SIG-M5 treated with dmso at 0.1 percent for 504 hours (cell line): ENCODE results near the gene TLR3.
"Not testable (repeated sequence)": the region's sequence is repeated elsewhere in the genome, so short reads cannot be mapped to it uniquely, and the experiment has no call there.

ENCODE experiments used
- DNase-seq: peaks from one replicate; lab custom pipeline; 2025; ENCODE audit not compliant: unreplicated experiment; lab: John Stamatoyannopoulos, UW

TLR3 gene

DNA sequence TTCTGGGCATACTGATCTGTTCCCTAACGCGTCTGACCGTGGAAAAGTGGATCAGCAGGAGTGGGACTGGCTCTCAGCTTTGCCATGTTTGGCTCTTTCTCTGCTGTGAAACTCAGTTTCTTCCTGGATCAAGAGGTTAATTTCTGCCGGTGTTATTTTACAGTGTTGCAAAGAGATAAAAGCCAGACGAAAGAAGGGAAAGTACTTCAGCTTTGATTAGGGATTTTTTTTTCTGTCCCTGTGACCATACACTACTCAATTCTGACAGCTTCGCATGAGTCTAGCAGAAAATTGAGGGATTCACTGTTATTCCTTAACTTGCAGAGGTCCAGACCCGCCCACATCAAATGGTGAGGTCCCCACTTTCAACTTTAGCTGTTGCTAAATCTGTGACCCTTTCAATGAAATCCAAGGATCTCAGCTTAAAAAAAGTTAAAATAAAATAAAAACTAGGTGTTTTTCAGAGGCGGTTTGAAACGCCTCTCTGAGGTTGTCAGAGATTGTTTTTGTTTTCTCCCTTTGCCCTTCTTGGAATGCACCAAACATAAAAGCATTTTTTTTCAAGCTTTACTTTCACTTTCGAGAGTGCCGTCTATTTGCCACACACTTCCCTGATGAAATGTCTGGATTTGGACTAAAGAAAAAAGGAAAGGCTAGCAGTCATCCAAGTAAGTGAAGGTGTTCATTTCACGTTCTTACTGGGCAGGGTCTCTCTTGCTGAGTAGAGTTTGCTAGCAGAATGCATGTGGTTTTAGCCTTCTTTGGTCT lies at the start of gene TLR3:
Gene TLR3 (plus strand): TSS at position 576 of the 768 bp plus-strand sequence. CDS start 7,464 bp downstream, outside the sequence.
- no peak for DNase-seq

DNA sequence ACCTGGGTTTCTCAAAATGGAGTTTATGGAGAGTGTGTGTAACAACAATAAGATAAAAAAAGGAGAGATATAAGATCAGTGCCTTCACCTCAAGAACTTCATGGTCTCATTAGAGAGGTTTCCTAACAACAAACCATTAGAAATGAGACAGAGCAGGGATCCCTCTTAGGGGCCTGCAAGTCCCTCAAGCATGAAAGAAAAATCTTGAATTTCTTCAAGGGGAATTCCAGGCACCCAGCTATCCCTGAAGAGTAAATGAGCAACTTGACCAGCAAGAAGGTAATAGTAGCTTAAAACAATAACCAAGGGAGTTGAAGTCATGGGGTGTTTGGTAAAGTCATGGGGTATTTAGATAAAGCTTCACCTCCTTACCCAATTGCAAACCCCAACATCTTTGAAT lies 49.7 kb upstream of the TLR3 start:
- DNase-seq, result no peak

DNA sequence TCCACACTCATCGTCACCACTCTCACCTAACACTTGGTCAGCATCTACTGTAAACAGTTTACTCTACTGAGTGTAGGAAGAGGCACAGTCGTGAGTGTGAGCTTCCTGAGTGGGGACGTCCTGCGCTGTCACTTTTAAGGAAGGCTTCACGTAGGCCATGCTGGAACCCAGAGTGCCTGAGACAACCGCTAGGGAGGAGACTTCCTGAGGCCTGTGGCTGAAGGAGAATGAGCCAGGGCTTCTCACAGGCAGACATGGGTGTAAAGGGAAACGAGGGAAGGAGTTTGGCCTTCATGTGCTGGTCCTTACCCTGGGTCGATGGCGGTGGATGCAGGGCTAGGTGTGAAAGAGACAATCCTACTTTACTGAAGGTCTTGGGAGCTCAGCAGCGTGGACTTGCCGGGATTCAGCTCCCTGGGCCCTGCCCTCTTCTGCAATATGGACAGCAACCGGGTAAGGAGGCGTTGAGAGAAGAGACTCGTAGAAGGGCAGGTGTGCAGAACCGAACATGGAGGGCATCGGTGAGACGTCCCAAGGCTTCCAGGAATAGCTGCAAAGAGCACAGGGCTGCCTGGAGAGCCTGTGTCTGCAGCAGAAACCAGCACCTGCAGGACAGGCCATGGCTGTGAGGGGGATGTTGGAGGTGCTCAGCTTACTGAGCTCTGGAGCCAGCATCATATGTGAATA lies 48.7 kb upstream of the TLR3 start:
- DNase-seq, result no peak

DNA sequence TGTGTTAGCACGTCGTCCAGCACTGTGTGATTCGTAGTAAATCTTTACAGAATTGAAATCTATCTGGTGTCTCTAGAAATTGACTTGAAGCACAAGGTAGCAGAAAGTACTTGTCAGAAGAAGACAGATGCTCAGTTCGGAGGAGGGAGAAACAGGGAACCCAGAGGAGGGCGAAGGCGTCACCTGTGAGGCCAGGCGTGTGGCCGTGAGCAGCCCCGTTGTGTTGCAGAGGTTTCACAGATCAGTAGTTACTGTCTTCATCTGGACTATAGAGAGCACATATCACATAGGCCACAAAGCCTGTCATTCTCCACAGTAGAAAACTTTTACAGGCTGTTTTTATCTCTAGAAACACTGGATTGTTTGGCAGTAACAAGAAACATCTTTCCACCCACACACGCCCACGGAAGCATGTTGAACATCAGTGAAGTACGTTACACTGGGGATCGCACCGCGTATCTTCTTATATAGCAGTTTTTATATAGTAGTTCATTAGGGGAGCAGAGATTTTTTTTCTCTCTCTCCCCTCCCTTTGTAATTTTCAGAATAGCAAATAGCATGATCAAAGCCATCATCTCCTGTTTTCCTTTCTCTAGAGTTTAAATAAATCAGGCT lies 48.1 kb upstream of the TLR3 start:
- DNase-seq, result no peak

DNA sequence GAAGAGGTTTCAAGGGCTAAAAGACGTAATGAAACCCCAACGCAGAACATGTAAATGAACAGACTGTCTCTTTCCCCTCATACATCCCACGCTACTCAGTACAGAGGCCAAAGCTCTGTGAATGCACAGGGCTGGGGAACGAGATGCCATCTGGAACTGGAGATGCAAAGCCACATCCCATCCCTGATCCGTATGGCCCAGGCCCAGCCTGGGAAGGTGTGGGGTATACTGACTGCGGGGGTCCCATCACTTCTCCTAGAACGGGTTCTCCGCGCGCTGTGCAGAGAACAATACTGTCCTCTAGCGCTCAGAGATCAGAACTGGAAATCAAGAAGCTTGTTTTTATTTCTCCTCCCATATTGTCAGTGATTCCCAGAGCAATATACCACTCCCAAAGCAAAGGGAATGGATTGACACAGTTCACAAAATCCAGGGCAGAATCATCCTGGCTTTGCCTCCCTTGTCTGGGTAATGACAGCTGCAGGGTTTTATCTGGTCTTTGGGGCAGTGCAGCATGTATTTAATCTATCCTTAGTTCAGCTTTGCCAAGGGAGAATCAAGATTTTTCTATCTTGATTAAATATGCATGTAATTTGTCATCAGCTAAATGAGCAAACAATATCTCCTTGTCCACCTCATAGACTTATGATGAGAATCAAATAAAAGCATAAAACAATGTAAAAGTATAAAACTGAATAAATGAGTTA lies 47.3 kb upstream of the TLR3 start:
- no peak for DNase-seq

DNA sequence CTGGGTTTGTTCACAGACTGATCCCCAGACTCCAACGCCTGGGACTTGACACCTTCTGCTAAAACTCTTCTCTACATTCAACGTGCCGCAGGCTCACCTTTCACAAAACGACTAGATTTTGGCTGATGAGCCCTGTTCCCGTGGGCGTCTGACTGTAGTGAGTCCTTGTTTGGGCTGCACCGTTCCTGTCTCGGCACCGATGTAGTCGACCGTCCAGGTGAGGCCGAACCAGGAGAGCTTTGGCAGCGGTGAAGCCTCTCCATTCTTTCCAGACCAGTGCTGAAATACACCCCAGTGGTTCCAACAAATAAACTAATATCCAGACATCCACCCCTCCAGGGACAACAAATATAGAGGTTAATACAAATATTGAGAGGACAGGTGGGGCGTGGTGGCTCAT lies 45.0 kb upstream of the TLR3 start:
- no peak for DNase-seq

DNA sequence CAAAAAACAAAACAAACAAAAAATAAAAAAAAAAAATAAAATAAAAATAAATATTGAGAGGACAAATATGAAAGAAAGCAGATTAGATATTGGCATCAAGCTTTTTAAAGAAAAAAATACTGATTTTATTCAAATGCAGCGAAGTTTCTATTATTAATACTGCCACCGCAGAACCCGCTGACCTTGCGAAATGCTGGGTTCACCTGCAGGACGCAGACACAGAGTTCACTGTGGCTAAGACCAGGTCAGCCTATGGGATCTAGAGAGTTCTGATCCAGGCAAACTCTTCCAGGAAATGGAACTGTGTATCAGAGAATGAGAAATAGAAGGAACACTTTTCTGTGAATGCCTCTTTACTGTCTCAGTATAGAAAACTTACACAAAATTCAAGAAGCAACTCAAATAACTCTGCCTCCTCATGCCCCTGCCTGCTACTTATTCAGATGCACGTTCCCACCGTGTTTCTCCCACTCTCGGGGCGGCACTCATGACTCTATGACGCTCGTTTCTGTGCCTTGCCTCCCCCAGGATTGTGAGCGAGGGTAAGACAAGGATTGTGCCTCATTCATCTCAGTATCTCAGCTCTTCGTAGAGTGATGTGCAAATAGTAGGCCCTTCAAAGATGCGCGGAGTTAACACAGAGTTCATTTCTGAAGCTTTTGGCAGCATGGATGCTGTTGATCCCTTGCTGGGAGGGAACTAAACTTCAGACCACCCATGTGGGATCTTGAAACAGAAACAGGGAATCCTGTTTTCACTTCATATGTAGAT lies 44.1 kb upstream of the TLR3 start:
- no peak for DNase-seq

DNA sequence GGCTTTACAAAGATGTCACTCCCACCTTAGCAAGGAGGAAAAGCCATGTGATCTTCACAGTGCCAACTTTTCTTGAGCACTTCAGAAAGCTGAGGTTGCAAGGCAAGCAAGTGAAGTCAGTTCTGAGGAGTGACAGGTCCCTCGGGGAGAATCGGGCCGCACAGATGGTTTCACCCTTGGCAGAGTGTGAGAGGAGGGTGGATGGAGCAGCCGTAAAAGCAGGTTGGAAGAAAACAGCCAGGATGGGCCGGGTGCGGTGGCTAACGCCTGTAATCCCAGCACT lies 43.6 kb upstream of the TLR3 start:
- no peak for DNase-seq

DNA sequence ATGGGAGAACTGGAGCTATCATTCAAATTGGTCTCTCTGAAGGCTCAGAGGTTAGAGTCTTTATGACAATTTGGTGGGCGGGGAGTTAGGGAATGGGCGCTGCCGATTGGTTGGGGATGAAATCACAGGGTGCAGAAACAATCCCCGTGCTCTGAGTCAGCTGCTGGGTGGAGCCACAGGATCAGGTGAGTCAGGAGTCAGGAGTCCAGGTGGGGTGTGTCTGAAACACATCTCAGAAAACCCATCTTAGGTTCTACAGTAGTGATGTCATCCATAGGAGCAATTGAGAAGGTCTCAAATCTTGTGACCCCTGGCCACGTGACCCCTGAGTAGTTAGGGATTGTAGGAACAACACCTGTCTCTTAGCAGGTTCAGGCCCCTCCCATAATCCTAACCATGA lies 41.6 kb upstream of the TLR3 start:
- no peak for DNase-seq

DNA sequence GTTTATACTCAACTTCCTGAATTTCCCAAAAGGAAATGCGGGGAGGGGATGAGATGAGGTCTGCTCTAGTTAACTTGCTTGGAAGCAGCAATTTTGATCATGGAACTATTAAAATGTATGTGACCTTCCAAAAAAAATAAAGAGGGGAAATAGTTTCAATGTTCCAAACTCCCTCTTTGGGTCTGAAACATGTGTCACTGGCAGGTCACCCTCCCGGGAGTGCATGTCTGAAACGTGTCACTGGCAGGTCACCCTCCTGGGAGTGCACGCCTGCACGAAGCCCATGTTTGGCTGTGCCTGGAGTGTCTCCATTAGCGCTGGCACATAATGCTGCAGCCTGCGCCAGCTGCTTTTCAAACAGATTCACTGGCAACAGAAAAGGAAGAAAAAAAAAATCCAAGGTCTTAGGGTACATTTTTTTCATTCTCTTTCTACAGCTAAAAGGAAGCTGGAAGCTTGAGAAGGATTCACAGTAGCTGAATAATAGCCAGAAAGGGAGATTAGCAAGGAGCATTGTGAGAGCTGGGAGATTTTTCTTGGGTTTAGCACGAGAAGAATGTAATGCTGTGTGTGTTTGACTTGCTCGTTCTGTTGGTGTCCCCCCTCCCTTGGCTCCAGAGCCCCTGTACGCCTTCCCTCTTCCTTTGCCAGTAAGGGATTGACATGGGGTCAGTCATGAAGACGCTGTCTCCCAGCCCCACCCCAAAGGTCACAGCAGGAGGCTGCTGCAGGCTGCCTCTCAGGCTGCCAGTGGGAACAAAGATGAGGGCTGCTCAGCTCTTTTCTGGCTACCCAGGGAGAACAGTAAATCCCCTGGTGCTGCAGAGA lies 39.2 kb upstream of the TLR3 start:
- DNase-seq, result no peak

DNA sequence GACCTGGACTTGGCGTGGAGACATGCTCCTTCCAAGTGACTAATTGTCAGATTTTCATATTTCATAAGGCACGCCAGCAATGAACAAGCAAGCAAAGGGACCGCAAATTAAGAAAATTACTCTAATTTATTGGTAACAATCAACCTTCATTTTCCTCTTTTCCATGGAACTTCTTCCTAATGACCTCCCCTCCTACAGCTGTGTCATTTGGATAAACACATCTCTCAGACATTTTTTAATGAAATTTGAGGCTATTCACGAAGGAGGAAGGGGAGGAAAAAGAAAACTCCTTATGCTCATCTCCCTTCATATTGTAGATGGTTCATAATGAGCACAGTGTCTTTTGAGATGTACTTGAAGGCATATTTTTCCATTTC lies 38.6 kb upstream of the TLR3 start:
- no peak for DNase-seq

DNA sequence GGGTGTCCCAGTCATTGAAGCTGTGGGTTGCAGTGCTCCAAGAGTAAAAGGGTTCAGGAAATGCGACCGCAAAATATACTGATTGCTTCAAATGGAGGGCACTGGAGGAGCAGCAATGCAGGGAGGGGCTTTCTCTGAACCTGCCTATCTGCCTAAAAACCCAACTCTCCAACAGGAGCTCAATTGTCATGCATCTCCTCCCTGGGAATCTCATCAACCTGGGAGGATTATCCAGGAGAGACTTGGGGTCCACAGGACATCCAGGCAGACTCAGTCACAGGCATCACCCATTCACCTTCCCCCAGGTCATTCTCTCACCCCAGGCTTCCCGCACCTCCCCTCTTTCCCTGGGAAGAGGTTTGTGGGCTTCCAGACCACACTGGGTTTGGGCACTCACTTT lies 38.2 kb upstream of the TLR3 start:
- DNase-seq, result no peak

DNA sequence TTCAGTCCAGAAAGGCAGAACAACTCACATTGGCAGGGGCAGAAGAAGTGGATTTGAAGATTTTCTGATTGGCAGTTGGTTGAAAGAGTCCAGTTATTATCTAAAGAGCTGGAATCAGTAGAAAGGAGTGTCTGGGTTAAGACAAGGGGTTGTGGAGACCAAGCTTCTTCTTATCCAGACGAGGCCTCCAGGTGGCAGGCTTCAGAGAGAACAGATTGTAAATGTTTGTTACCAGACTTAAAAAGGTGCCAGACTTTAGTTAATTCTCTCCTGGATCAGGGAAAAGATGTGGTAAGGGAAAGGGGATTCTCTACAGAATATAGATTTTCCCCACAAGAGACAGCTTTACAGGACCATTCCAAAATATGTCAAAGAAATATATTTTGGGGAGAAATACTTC lies 36.7 kb upstream of the TLR3 start:
- DNase-seq, result no peak

DNA sequence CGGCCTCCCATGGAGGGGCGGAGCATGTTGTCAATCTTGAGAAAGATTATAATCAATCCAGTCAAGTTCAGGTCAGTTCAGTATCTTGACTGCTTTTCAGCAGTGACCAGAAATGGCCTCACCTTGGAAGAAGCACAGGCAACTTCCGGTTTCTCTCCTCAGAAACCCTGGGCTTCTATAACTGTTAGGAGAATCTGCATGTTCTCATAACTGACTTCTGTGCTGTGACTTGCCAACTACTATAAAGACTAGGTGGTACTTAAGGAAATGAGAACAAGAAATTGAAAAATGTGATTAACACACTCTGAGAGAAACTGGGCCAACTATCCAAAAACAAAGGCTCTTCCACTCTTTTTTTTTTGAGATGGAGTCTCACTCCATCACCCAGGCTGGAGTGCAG lies 35.9 kb upstream of the TLR3 start:
- no peak for DNase-seq

DNA sequence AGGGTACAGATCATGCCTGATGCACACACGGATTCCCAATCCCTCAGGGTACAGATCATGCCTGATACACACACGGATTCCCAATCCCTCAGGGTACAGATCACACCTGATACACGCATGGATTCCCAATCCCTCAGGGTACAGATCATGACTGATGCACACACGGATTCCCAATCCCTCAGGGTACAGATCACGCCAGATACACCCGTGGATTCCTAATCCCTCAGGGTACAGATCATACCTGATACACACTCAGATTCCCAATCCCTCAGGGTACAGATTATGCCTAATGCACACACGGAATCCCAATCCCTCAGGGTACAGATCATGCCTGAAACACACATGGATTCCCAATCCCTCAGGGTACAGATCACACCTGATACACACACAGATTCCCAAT lies 34.3 kb upstream of the TLR3 start:
- not testable (repeated sequence) for DNase-seq

DNA sequence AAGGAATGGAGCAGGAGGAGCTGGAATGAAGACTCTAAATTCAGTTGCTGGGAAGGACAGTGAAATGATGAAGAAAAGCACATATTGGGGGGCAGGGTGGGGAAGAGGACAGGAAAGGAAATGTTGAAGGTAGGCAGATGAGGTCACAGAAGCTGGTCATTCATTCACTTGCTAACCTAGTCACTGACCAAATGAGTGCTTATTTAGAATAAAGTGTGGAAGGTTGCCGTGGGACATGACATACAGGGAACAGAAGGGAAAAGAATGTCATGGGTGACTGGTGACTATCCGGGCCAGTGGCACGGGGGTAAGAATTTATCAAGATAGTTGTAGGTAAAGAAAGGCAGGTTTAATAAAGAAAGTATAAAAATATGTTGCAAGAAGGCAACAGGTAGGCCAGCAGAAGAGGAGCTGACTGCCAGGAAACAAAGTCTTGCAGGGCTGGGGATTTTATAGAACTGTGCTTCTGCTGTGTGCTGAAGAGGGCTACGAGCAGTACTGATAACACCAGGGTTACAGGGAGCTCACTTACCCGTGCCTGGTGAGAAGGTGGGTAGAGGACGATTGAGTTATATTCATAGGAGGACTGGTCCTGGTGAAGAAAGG lies 31.9 kb upstream of the TLR3 start:
- DNase-seq, result no peak

DNA sequence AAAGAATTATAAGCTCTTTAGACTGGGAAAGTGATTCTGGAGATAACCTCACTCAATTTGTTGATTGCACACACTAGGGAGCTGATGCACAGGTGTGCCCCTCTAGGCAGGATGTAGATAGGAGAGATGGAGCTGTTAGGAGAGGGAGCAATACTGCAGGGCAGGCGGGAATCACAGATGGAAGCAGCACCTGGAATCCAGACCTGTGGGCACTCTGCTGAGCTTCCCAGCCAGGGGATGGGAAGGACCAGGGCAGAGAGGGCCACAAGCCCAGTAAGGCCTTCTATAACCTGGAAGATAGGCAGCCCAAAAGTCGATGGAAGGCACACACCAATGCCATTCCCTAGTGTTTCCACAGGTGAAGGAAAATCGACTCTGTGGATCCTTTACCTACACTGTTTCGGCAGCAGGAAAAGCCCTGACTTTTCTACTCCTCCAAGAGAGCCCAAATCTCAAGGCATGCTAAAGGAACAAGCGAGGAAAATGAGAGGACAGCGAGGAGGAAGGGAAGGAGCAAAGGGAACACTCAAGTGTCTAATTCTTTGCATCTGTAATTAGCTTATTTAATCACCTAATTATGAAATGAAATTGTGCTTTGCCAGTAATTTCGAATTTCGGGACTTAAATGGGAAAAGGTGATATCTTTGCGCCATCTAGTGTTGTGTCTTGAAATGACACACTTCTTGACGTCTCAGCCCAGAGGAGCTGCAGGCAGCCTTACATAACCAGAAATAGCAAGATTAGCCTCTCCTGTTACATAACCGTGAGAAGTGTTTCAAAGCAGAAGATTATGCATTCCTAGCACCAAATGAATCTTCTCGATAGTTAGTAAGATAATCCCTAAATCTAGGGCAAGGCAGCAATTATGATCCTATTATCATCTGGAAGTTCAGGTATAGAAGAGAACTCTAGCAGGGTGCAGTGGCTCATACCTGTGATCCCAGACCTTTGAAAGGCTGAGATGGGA lies 31.0 kb upstream of the TLR3 start:
- peak; percentile 64 for DNase-seq

DNA sequence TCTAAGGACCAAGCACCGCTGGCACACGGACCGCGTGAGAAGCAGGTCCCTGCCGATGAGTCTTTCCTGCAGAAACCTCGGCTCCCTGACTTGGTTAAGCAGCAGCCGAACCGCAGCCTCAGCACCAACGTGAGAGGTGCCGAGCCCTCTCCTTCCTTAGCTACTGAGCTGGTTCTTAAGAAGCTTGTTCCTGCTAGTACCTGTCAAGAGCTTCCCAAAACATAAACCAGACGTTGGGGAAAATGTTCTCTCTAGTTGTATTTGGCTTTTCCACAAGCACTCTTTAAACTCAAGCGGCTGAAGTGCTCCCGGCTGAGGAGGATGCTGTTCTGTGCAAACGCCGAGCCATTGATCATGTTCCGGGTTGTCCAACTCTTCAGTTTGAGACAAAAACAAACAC lies 29.3 kb upstream of the TLR3 start:
- no peak for DNase-seq

DNA sequence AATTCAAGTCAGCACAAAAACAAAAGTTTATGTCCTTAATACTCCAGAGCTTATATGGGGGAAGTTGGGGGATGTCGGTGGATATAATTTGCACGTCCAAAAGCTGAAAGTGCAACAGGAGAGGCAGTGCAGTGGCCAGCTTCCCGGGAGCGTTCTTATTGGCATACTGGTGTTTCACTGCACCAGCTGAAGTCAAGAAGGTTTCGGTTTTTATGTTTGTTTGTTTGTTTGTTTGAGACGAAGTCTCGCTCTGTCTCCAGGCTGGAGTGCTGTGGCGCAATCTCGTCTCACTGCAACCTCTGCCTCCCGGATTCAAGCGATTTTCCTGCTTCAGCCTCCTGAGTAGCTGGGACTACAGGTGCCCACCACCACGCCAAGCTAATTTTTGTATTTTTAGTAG lies 28.6 kb upstream of the TLR3 start:
- no peak for DNase-seq
